ENCODE measurements around the gene PPID. TPM values are rescaled to one million over a fixed set of nuclear protein-coding genes. Genes with fewer than 3 reads are reported as not detected.
"Not testable (repeated sequence)": the region's sequence is repeated elsewhere in the genome, so short reads cannot be mapped to it uniquely, and the experiment has no call there.

The PPID gene
- total RNA-seq, 4 donors from 2014 or later: 22.2 to 27.6 (median 25.7) TPM

GRCh38 chr4:158722291-158722916 lies 792 bp downstream of the PPID start:
- no peaks in the 10 kb centered on the region for H3K9me3 ChIP-seq

GRCh38 chr4:158721680-158722079 lies 1.5 kb downstream of the PPID start:
- ATAC-seq: no peak
- TF ChIP-seq POLR2A (IDR thresholded peaks at IDR 0.05) (no peak), POLR2AphosphoS5 (IDR thresholded peaks at IDR 0.05) (no peak), EP300 (IDR thresholded peaks at IDR 0.05) (no peak), CTCF (IDR thresholded peaks at IDR 0.05) (no peak)
- H3K36me3 ChIP-seq: peaks cover 0 to 43% of the 10 kb centered on the region in 2 donors
- peaks cover 2 to 24% (median 3%) of the 10 kb centered on the region in 3 donors for H3K4me1 ChIP-seq
- H3K4me3 ChIP-seq: peak overlapping the region in 1 of 2 donors; percentile 77
- H3K9me3 ChIP-seq: no peaks in the 10 kb centered on the region
- WGBS, 2 donors (ENCODE audit: low coverage in 1 of 2): 89 to 92% methylated on average over 1 of the region's 1 CpG
- H3K27ac ChIP-seq: no peak overlapping the region
- no peaks in the 10 kb centered on the region for H3K27me3 ChIP-seq

More at GRCh38 chr4:158722291-158722916, 792 bp downstream of the PPID start:
- Histone ChIP-seq H3K36me3 (peaks cover 0 to 36% of the 10 kb centered on the region in 2 donors), H3K4me1 (peaks cover 2 to 24% (median 3%) of the 10 kb centered on the region in 3 donors), H3K4me3 (peak overlapping the region; percentile 77 to 99), H3K27ac (peak overlapping the region; percentile 84 to 96 (median 91)), H3K27me3 (no peaks in the 10 kb centered on the region)
- WGBS, 2 donors (ENCODE audit: low coverage in 1 of 2): 6 to 14% methylated on average over 15 to 16 of the region's 16 CpGs
- TF ChIP-seq CTCF (IDR thresholded peaks at IDR 0.05) (no peak), EP300 (IDR thresholded peaks at IDR 0.05) (no peak), POLR2A (IDR thresholded peaks at IDR 0.05) (no peak), POLR2AphosphoS5 (IDR thresholded peaks at IDR 0.05) (no peak)
- peak; percentile 29 for ATAC-seq

- Histone ChIP-seq H3K4me1 (no peaks in the 10 kb centered on the region), H3K36me3 (peaks cover 2 to 98% of the 10 kb centered on the region in 2 donors), H3K4me3 (no peak overlapping the region), H3K27me3 (no peaks in the 10 kb centered on the region), H3K27ac (no peak overlapping the region), H3K9me3 (no peaks in the 10 kb centered on the region)
- 74 to 80% methylated on average over 3 of the region's 3 CpGs for WGBS, 2 donors (ENCODE audit: low coverage in 1 of 2)
- no peak for ATAC-seq
- TF ChIP-seq POLR2A (IDR thresholded peaks at IDR 0.05) (no peak), POLR2AphosphoS5 (IDR thresholded peaks at IDR 0.05) (no peak), EP300 (IDR thresholded peaks at IDR 0.05) (no peak)
These were observed 7.4 kb downstream of the PPID start for GRCh38 chr4:158715802-158716201.

- TF ChIP-seq POLR2AphosphoS5 (IDR thresholded peaks at IDR 0.05) (no peak), POLR2A (IDR thresholded peaks at IDR 0.05) (no peak), CTCF (IDR thresholded peaks at IDR 0.05) (no peak), EP300 (IDR thresholded peaks at IDR 0.05) (no peak)
- H3K27me3 ChIP-seq: no peaks in the 10 kb centered on the region
- H3K4me1 ChIP-seq: no peaks in the 10 kb centered on the region
- H3K27ac ChIP-seq: no peak overlapping the region
- H3K36me3 ChIP-seq: peaks cover 2 to 100% of the 10 kb centered on the region in 2 donors
- WGBS, 2 donors (ENCODE audit: low coverage in 1 of 2): 72 to 82% methylated on average over 3 to 4 of the region's 4 CpGs
- no peak for ATAC-seq
- no peak overlapping the region for H3K4me3 ChIP-seq
- H3K9me3 ChIP-seq: no peaks in the 10 kb centered on the region
These were observed 8.3 kb downstream of the PPID start for GRCh38 chr4:158714937-158715336.

GRCh38 chr4:158712622-158713021 lies 10.6 kb downstream of the PPID start:
- H3K9me3 ChIP-seq, ATAC-seq, H3K4me1 ChIP-seq, H3K27me3 ChIP-seq, H3K27ac ChIP-seq, H3K4me3 ChIP-seq: not testable (repeated sequence)
- WGBS, 2 donors (ENCODE audit: low coverage in 1 of 2): 96% methylated on average over 4 of the region's 4 CpGs; no CpG with 5 or more reads in 1 of the 2 donors
- H3K36me3 ChIP-seq: peaks cover 6 to 100% of the 10 kb centered on the region in 2 donors

- no peak overlapping the region for H3K27ac ChIP-seq
- ATAC-seq: no peak
- TF ChIP-seq POLR2A (IDR thresholded peaks at IDR 0.05) (no peak), EP300 (IDR thresholded peaks at IDR 0.05) (no peak), POLR2AphosphoS5 (IDR thresholded peaks at IDR 0.05) (no peak), CTCF (IDR thresholded peaks at IDR 0.05) (no peak)
- no peaks in the 10 kb centered on the region for H3K9me3 ChIP-seq
- H3K4me1 ChIP-seq: no peaks in the 10 kb centered on the region
- no peaks in the 10 kb centered on the region for H3K27me3 ChIP-seq
- H3K4me3 ChIP-seq: no peak overlapping the region
- WGBS, 2 donors (ENCODE audit: low coverage in 1 of 2): 50 to 60% methylated on average over 1 of the region's 1 CpG
- peaks cover 6 to 100% of the 10 kb centered on the region in 2 donors for H3K36me3 ChIP-seq
These were observed 12.4 kb downstream of the PPID start for GRCh38 chr4:158710814-158711213.

Measured in gastroesophageal sphincter (tissue), 4 donors.